HG03442 (cell line): ENCODE measurements around the gene DOCK10.

ENCODE experiments used
- ATAC-seq: cut with Tn5 transposase; IDR thresholded peaks from one replicate; pipeline ENCODE4 v1.9.1; 2021; ENCODE audit warnings: mild to moderate bottlenecking, moderate library complexity; ENCODE audit not compliant: unreplicated experiment

Gene DOCK10

DNA sequence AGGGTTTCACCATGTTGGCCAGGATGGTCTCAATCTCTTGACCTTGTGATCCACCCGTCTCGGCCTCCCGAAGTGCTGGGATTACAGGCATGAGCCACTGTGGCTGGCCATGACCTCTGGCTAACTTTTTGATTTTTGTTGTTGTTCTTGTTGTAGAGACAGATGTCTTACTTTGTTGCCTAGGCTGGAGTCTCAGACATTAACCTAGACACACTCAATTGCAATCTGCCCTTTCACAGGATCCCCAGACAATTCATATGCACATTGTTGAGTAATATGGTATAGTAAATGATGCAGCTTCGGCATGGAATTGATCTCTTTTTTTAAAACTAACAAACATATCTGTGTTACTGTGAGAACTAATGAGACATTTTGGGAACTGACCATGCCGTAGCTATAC lies 195.6 kb downstream of the DOCK10 start:
- ATAC-seq, result no peak

- ATAC-seq, result no peak
These were observed 196.1 kb downstream of the DOCK10 start for GRCh38 chr2:224846161-224846560.

DNA sequence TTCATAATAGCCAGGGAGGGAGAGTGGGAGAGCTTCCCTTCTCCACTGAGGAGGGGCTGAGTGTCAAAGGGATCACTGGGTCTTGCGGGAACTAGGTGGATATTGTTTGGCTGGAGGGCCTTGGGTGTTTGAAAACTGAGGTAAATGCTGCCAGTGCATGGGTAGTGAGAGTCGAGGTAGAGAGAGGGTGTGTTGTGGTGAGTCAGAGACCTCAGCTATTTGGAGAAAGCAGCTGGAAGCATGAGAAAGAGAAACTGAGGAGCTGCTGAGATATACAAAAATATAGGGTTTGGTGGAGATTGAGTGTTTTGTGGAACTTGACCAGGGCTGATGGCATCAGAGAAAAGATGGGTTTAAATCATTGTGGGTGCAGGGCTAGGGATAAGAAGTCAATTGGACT lies 199.1 kb downstream of the DOCK10 start:
- no peak for ATAC-seq

DNA sequence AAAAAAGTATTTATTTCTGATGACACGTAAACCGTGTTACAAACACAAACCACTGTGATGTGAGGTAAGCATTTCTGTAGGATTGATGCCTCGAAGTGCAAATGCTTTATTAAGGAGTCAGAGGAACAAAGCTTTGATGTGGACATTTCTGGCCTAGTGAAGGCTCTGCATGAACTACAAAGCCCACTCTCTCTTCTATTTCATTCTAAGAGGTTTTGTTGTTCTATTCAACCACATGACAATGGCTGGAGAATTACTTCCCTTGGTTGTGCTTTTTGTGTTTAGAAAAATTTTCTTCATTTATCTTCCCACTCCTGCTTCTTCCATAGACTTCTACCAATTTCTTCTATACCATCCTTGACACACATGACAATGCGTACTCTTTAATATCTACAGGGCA lies 200.4 kb downstream of the DOCK10 start:
- no peak for ATAC-seq

- ATAC-seq, result no peak
These were observed 203.9 kb downstream of the DOCK10 start for GRCh38 chr2:224838335-224838734.

GRCh38 chr2:224837558-224837957 lies 204.7 kb downstream of the DOCK10 start:
- ATAC-seq, result no peak

GRCh38 chr2:224837066-224837465 lies 205.2 kb downstream of the DOCK10 start:
- ATAC-seq, result no peak

DNA sequence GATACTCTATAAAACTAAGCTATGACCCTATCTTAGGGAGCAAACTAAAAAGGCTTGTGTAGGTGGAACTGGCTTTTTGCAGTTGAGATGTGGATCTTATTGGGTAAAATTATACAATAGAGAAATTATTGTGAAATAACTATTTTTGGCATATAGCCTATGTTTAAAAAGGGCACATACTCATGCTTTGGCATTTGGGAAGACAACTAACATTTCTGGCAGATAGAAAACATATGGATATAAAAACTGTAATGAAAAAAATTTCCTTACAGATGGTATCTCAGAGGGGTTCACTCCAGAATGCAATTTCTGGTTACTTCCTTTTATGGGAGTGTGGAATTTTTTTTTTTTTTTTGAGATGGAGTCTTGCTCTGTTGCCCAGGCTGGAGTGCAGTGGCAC lies 206.0 kb downstream of the DOCK10 start:
- ATAC-seq, result no peak

GRCh38 chr2:224835405-224835804 lies 206.9 kb downstream of the DOCK10 start:
- no peak for ATAC-seq

DNA sequence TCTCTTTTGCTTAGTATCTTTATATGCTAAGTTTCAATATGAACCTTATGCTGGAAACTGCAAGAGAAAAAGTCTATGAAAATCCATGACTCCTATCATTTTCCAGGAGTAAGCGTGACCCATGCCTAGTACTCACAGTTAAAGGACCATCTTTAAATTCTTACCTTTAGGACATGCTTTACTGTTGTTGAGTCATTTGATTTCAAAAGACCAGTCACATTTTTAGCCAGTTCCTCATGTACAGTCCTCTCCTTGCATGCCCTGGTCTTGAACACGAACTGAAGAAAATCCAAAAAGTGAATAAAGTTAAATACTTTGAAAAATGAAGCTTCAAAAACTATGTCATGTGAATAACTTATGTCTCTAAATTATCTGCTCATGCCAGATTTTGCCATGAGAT lies 208.3 kb downstream of the DOCK10 start:
- ATAC-seq, result no peak

- ATAC-seq, result no peak
These were observed 210.1 kb downstream of the DOCK10 start for GRCh38 chr2:224832207-224832606.

DNA sequence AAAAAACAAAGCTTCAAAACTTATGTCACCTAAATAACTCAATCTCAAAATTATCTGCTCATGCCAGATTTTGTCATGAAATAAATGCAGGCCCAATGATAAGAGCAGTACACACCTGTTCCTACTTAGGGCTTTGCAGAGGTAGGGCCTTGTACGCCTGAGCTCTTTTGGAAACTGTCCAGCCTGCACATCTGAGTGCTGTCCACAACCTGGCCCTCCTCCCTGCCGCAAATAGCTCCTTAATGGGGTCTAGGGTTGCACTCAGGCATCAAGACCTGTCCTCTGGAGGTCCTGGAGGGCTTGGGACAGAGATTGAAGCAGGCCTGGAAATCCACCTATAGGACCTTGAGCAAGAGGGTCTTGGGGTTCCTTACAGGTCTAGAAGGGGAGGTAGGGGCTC lies 210.7 kb downstream of the DOCK10 start:
- ATAC-seq, result no peak

DNA sequence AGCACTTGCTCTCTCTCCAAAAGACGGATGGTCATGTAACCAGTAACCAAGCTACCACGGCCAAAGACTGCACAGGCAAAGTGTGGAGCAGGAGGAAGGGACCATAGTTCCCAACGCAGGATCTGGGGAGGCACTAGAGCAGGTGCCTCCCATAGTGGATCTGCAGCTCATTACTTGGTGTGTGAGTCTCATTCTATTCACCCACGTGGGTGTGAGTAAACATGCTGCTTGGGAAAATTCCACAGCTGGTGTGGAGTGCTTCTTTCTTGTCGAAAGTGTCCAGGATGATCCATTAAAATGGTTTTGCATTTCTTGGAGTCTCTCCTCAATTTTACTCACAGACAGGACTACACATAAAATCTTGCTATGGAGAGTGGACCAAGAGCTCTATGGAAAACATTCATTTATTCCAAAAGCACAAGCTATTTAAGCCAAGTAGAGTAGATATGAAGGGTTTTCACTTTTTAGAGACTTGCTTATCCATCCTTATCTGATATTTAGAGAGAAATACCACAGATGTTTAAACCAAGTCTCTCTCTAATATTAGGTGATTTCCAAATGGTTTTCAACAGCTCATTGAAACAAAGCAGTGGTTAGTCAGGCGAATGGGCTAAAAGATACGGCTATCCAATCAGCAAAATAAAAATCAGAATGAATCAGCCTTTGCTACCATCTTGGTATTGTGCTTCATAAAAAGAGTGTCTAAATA lies 221.8 kb downstream of the DOCK10 start:
- no peak for ATAC-seq

- no peak for ATAC-seq
These were observed 223.2 kb downstream of the DOCK10 start for GRCh38 chr2:224819075-224819474.

DNA sequence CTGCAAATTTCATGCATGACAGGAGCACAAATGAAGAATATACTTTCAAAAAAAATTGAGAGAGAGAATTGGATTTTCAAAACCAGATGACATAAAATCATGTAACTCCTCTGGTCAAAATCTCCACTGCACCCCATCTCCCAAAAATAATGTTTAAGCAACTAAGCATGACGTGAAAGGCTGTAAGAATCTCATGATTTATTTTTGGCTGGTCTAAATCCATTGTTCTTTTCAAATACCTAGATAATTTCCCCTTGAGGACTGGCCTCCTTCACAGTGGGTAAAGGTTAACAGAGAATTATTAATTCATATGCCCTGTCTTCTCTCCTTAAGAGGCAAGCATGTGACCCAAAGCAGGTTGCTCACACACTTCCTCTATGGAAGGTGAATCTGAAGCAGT lies 224.6 kb downstream of the DOCK10 start:
- ATAC-seq, result no peak

DNA sequence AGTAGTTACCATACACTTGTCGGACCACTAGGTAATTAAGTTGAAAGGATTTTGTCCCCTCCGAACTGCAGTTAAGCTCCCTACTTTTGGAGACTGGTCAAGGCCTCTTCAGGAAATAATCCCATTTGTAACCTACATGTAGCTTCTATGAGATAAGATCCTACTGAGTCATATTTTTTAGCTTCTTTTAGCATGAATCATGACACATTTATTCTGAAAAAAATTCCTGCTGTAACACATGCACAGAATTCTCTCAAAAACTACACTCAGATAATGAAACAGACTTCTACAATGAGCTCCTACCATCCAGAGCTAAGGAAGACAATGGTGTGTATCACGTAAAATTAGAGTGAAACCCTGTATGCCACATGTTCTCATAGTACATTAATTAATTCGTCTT lies 225.5 kb downstream of the DOCK10 start:
- ATAC-seq, result no peak

- no peak for ATAC-seq
These were observed 228.7 kb downstream of the DOCK10 start for GRCh38 chr2:224813578-224813977.

DNA sequence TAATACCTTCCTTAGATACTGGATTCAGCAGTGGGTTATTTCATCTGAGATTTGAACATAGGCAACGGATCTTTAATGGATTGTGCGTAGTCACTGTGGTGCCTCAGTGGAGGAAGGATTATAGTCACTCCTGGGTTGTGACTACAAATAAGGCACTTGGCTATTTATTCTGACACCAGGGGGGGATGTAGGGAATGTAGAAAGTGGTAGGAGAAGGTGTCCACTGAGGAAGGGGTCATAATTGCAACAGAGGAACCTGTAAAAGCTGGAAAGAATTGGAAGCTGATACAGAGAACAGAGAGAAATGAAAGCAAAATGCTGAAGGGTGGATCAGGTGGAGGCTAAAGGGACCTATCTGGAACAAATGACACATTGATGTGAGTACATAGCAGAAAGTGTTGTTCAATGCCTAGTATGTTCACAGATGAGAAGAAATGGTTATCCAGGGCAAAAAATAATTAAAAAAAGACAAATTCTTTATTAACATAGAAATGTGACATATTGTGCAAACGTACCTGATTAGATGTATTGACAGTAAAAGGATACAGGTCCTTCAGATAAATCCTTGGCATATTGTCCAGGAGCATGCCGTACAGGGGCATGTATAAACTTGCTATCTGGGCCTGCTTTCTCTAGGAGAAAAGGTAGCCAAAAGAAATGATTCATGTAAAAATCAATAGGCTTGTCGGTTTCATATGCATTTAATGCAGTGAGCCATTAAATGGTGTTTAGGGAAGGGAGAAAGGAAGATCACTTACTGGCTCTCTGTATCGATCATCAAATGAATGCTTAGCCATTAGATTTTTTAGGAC lies 234.9 kb downstream of the DOCK10 start:
- no peak for ATAC-seq

DNA sequence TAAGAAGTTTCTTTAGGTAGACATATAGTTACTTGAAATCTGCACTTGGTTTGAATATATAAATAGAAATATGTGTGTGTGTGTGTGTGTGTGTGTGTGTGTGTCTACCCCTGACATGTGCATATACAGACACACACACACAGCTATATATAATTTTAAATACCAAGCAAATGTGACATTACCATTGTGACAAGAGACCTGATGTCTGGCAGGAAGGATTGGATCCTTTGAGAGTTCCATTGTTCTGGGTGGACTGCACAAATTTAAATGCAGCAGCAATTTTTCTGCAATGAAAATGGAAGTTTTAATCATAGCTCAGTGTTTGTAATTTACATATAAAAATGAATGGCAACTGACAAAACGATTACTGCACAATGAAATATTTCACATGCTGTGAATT lies 238.3 kb downstream of the DOCK10 start:
- no peak for ATAC-seq

GRCh38 chr2:224802407-224802806 lies 239.9 kb downstream of the DOCK10 start:
- ATAC-seq, result no peak

GRCh38 chr2:224801360-224801759 lies 240.9 kb downstream of the DOCK10 start:
- ATAC-seq, result no peak

- ATAC-seq, result no peak
These were observed 242.6 kb downstream of the DOCK10 start for GRCh38 chr2:224799691-224800090.
